HepG2 (cell line): ENCODE measurements around the gene KCNB1. TPM values are rescaled to one million over a fixed set of nuclear protein-coding genes. Genes with fewer than 3 reads are reported as not detected.

Experiments
- ATF4 ChIP-seq, 2 experiments: fragments of 450-650 bp in 1 of 2; sonication (generic) in 1 of 2; formaldehyde crosslinking; IDR thresholded peaks; 2 replicates each; pipeline versions ENCODE4 v1.5.0 to v1.8.0; 2020 to 2022; ENCODE audit warnings: mild to moderate bottlenecking in 1 of 2, missing genetic modification reagents in 1 of 2
- DNMT1 ChIP-seq: sonication (generic); formaldehyde crosslinking; IDR thresholded peaks from 2 replicates; pipeline ENCODE4 v1.5.1; 2020; ENCODE audit warnings: mild to moderate bottlenecking, missing genetic modification reagents
- FOXO4 ChIP-seq: sonication (generic); formaldehyde crosslinking; conservative IDR thresholded peaks from 2 replicates; pipeline ENCODE4 v1.8.1; 2023; ENCODE audit warnings: missing genetic modification reagents
- KDM5B ChIP-seq: sonication (generic); formaldehyde crosslinking; IDR thresholded peaks from 2 replicates; pipeline ENCODE4 v1.4.0; 2020; ENCODE audit warnings: missing genetic modification reagents, mild to moderate bottlenecking, borderline replicate concordance
- MTF1 ChIP-seq: sonication (generic); formaldehyde crosslinking; IDR thresholded peaks from 2 replicates; pipeline ENCODE4 v1.5.0; 2020; ENCODE audit warnings: missing genetic modification reagents
- NCOA1 ChIP-seq: sonication (generic); formaldehyde crosslinking; IDR thresholded peaks from 2 replicates; pipeline ENCODE4 v1.9.0; 2021; ENCODE audit warnings: missing genetic modification reagents
- PCBP2 ChIP-seq: fragments of 200-400 bp; formaldehyde crosslinking; optimal IDR thresholded peaks from 2 replicates; pipeline ENCODE3; 2018; ENCODE audit warnings: low read length, low read depth; ENCODE audit not compliant: poor library complexity, severe bottlenecking
- SMC3 ChIP-seq: IDR thresholded peaks from 2 replicates; pipeline ENCODE4 v1.6.1; 2011; ENCODE audit warnings: low read length, improper control_type of control experiment
- ZNF253 ChIP-seq: sonication (generic); formaldehyde crosslinking; IDR thresholded peaks from 2 replicates; pipeline ENCODE4 v1.8.0; 2022; ENCODE audit warnings: mild to moderate bottlenecking, missing genetic modification reagents, borderline replicate concordance
- ZNF280B ChIP-seq: sonication (generic); formaldehyde crosslinking; IDR thresholded peaks from 2 replicates; pipeline ENCODE4 v1.5.0; 2020; ENCODE audit warnings: missing genetic modification reagents, mild to moderate bottlenecking, borderline replicate concordance
- ZNF331 ChIP-seq: sonication (generic); formaldehyde crosslinking; IDR thresholded peaks from 2 replicates; pipeline ENCODE4 v1.4.0; 2020; ENCODE audit warnings: missing genetic modification reagents
- ZNF407 ChIP-seq: sonication (generic); formaldehyde crosslinking; IDR thresholded peaks from one replicate; pipeline ENCODE4 v1.5.1; 2020; ENCODE audit warnings: mild to moderate bottlenecking, missing genetic modification reagents; ENCODE audit errors: not compliant biosample characterization
- ZNF501 ChIP-seq: sonication (generic); formaldehyde crosslinking; IDR thresholded peaks from 2 replicates; pipeline ENCODE4 v1.5.1; 2020; ENCODE audit warnings: mild to moderate bottlenecking, moderate library complexity, missing genetic modification reagents
- ZNF605 ChIP-seq: sonication (generic); formaldehyde crosslinking; IDR thresholded peaks from 2 replicates; pipeline ENCODE4 v1.8.0; 2022; ENCODE audit warnings: mild to moderate bottlenecking, missing genetic modification reagents
- ZNF790 ChIP-seq: sonication (generic); formaldehyde crosslinking; IDR thresholded peaks from 2 replicates; pipeline ENCODE4 v1.8.0; 2022; ENCODE audit warnings: missing genetic modification reagents, mild to moderate bottlenecking, borderline replicate concordance
- polyA plus RNA-seq, 8 experiments: library from polyadenylated mRNA; depleted of rRNA in 3 of 8; stranded (reverse) in 7 of 8; unstranded in 1 of 8; fragments of >200 nt; fragmentation: Illumina TruSeq in 4 of 8; extraction: Trizol in 4 of 8; gene quantifications; 2 replicates each; pipeline versions ENCODE4 v1.2.1 to v1.2.3, GENCODE V29; 2011 to 2016; ENCODE audit warnings: low read depth in 4 of 8, missing spikeins in 1 of 8, mixed read lengths in 1 of 8; ENCODE audit not compliant: insufficient read depth in 1 of 8
- total RNA-seq, 5 experiments: library from RNA; depleted of rRNA; stranded (reverse); fragments of >200 nt; fragmentation: Illumina TruSeq; extraction: Trizol; gene quantifications; 2 replicates each; pipeline ENCODE4 v1.2.3, GENCODE V29; 2016; ENCODE audit warnings: low read depth in 1 of 5

Gene KCNB1
- total and polyA plus RNA-seq, 2 of the 13 experiments (the other 11 are each of a cell fraction or from before 2014, with no cell fraction given): 0.02 TPM; not detected in 1

- TF ChIP-seq SMC3 (peak; percentile 81), ZNF280B (CRISPR knock-in tag) (0 out of 2 replicates have a peak, but pooled peaks have one; percentile 4), PCBP2 (peak; percentile 77), FOXO4 (CRISPR knock-in tag) (0 out of 2 replicates have a peak, but pooled peaks have one; percentile 71), ZNF407 (CRISPR knock-in tag) (no peak), NCOA1 (CRISPR knock-in tag) (0 out of 2 replicates have a peak, but pooled peaks have one; percentile 30), KDM5B (CRISPR knock-in tag) (no peak; the same call in 1 of the 2 replicates), ZNF605 (CRISPR knock-in tag) (0 out of 2 replicates have a peak, but pooled peaks have one; percentile 1), ATF4 (CRISPR knock-in tag; IDR thresholded peaks at IDR 0.05) (peak in 1 of 2 experiments; percentile 77; a peak in 2 of 4 replicates), ZNF331 (CRISPR knock-in tag) (no peak), DNMT1 (CRISPR knock-in tag) (no peak), ZNF790 (CRISPR knock-in tag) (no peak), ZNF501 (CRISPR knock-in tag) (0 out of 2 replicates have a peak, but pooled peaks have one; percentile 59), ZNF253 (0 out of 2 replicates have a peak, but pooled peaks have one; percentile 9), MTF1 (peak; percentile 59; the same call in 1 of the 2 replicates)
Measured at GRCh38 chr20:49508435-49509199, 26.1 kb upstream of the KCNB1 start (continued).
